GM12875 (cell line): Measurements from ENCODE around the gene CASP7.
"Not testable (repeated sequence)": the region's sequence is repeated elsewhere in the genome, so short reads cannot be mapped to it uniquely, and the experiment has no call there.

Source experiments
- H3K4me3 ChIP-seq: one replicate; pipeline ENCODE4 v1.5.1; 2011; ENCODE audit warnings: low read depth, low read length, control low read depth
- CTCF ChIP-seq: IDR thresholded peaks from 2 replicates; pipeline ENCODE4 v1.5.1; 2011; ENCODE audit warnings: low read depth, mild to moderate bottlenecking, control low read depth, inconsistent platforms, low read length, moderate library complexity, borderline replicate concordance; ENCODE audit not compliant: insufficient read depth

The CASP7 gene

GRCh38 chr10:113765910-113766309 lies 86.2 kb downstream of the CASP7 start:
- no peak for TF ChIP-seq CTCF
- H3K4me3 ChIP-seq, result no peak overlapping the region

- TF ChIP-seq CTCF, result no peak
- no peak overlapping the region for H3K4me3 ChIP-seq
Observed at GRCh38 chr10:113767222-113767621, 87.5 kb downstream of the CASP7 start.

- no peak for TF ChIP-seq CTCF
- H3K4me3 ChIP-seq, result no peak overlapping the region
Observed at GRCh38 chr10:113770346-113770745, 90.6 kb downstream of the CASP7 start.

- not testable (repeated sequence) for H3K4me3 ChIP-seq
Observed at GRCh38 chr10:113771131-113771530, 91.4 kb downstream of the CASP7 start.

- no peak for TF ChIP-seq CTCF
- no peak overlapping the region for H3K4me3 ChIP-seq
Observed at GRCh38 chr10:113775686-113776294, 96.1 kb downstream of the CASP7 start.

- H3K4me3 ChIP-seq, result no peak overlapping the region
- no peak for TF ChIP-seq CTCF
Observed at GRCh38 chr10:113776553-113776952, 96.8 kb downstream of the CASP7 start.
